Activated CD4-positive, alpha-beta T cell treated with anti-CD3 and anti-CD28 coated beads, Interleukin-2, amount 50 U/mL, for 16 hours (primary cell): ENCODE results near the gene TLR8.
"Not testable (repeated sequence)": the region's sequence is repeated elsewhere in the genome, so short reads cannot be mapped to it uniquely, and the experiment has no call there.

Source experiments
- DNase-seq: peaks from one replicate; pipeline ENCODE4 v3.0.0-alpha.2; 2020

TLR8 gene

DNA sequence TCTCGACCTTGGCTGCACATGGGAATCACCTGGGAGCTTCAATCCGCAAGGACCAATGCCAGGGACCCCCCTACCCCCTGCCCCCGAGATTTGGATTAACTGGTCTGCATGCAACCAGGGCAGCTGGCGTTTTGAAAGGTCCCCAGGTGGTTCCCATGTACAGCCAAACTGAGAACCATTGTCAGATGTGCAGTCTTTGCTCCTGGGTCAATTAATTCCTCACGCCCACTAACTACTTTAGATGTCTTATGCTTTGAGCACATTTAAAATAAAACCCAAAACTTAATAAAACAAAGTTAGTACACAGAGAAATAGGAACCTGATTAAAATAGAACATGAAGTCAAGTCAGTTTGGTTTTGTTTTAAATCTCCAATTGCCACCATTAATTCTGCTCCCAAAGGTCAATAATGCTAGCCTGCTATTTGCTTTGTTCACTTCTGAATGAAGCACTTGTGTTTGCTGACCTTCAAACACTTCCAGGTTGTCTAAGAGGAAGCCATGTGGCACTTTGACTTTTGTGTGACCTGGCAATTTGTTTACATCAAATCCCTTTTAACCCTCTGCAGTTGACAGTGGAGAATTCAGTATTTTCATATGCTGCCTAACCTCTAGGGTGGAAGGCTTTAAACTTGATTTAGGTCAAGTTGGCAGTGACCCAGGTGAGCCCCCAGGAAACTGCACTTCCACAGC lies 41.3 kb downstream of the TLR8 start:
- DNase-seq, result no peak

DNA sequence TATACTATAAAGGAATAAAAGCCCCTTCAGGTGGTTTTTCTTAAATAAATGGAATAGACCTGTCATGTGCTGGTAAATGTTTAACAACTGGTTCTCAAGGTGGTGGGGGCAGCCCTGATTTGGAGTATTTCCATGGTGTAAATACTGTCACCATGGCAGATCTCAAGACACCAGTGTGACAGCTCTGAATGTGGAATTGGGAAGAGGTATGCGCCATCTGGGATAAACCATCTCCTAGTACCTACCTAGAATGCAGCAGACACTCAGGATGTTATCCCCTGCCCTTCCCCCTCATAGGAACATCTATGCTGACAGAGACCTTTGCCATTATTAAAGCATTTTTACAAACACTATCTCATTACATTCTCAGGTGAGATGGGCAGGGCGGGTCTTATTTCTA lies 42.1 kb downstream of the TLR8 start:
- no peak for DNase-seq

DNA sequence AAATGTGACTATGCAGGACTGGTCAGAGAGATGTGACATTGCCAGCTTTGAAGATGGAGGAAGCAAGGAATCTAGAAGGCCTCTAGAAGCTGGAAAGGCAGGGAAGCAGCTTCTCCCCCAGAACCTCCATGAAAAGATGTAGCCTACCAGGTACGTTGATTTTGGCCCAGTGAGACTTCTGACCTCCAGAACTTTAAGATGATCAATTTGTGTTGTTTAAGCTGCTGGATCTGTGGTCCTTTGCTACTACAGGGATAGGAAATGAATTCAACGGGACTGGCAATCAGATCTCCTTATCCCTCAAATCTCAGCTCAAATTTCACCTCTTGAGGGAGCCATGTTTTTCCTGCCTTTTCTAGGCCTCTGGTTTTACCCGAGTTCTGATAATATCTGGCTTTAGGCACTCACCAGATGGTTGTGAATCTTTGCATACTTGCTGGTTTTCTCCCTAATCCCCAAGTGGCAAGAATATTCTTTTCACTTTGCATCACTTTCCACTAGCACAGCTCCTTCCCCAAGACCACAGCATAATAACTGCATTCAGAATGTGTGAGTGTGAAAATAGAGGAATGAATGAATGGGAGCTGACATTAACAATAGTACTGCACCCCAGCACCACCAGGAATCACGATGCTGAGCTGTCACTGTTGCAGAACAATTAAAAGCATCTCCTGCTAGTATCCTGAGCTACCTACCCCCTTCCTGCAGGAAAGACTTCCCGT lies 42.9 kb downstream of the TLR8 start:
- no peak for DNase-seq

DNA sequence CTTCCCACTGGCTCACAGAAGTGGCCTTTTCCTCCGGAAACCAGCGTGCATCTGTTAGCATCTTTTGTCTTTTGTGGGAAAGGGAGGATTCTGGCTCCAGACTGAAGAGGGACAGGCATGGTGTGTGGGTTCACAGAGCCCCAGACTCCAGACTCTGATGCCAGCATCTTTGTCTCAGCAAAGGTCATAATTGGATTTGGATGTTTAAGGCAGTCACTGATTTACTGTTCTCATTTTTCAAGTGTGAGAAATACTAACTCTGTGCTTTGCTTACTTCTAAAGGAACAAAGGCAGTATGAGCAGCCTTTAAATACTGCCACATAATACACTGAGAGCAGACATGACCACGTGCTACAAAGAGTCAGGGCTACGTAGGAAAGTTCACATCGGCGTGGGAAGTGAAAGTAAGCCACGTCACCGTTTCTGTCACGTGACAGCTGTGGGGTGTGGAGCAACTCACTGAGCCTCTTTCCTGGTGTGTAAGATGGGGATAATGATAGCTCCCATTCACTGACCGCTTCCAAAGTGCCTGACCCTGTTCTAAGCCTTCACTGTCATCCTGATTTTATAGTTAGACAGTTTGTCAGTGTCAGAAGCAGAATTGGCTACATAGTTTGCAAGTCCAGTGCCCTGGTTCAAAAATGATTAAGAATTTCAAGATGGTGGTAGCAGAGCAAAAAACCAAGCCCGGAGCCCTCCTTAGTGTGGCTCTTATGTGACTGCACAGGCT lies 43.7 kb downstream of the TLR8 start:
- DNase-seq, result peak; percentile 92

DNA sequence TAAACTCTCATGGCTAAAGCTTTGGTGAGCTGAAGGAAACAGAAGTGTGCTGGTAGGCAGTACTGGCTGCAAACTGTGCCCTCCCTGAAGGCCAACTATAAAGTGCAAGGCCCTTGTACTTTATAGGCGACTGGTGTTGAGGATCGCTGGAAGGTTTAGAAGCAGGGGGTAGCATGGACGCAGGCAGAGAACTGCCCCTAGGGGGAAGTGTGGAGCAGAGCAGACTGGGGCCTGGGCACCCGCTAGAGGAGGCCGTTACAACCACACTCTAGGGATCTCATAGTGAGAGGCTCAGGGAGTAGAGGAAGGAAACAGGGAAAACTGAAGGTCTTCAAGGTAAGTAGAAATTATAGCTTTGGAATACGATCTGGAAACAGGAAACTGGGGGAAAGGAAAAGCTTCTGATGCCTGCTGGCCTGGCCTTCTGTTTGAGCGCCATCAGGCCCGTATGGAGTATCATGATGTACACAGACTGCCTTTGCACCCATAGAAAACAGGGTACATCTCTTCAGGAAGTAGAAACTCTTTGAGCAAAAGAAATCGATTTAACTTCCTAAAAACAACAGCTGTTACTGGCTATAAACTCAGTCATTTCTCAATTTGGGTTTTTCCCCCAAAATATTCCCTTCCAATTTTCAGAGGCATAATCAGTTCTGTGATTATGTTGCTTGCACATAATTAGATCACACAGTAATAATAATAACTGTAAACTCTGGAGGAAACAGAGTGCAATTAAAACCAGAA lies 44.6 kb downstream of the TLR8 start:
- peak; percentile 86 for DNase-seq

DNA sequence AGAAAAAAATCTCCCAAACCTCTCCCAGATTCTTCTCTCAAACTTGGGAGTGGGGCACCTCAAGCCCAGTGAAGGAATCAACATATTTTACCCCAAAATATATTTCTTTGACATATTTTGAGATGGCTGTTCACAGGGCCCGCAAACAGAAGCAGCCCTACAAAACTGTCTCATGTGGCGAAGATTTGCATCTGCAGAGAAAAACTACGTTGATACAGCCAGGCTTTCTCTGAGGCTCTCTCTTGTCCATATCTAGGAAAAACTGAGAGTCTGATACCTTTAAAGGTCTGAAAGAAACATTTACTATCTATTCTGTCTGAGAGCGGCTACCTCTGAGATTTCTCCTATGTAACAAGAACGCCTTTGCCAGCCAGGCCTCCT lies 45.2 kb downstream of the TLR8 start:
- no peak for DNase-seq

DNA sequence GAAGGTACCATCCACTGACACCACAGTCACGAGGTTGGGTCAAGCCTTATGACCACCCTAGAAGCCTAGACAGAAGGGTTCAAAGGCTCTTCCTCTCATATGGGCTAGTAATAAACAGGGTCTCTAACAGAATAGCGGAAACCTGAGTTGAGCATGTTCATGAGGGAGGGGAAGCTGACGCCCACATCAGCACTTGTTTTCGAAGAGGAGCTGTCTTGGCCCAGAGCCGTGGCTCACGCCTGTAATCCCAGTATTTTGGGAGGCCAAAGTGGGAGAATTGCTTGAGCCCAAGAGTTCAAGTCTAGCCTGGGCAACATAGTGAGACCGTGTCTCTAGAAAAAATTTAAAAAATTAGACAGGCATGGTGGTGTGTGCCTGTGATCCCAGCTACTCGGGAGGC lies 47.0 kb downstream of the TLR8 start:
- no peak for DNase-seq

DNA sequence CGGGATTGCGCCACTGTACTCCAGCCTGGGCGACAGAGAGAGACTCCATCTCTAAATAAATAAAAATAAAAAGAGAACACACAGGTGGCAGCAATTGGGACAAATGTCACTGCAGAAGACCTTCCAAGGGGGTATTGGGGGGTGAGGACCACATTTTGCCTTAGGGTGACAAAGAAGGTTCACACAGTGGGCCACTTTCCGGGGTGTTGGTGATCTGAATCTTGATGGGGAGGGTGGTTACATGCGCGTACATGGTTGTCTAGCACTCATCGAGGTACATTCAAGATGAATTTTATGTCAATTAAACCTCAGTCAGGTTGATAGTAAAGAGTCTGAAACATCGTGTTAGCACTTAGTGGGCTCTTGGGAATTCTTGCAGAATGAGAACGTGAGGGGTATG lies 48.0 kb downstream of the TLR8 start:
- no peak for DNase-seq

DNA sequence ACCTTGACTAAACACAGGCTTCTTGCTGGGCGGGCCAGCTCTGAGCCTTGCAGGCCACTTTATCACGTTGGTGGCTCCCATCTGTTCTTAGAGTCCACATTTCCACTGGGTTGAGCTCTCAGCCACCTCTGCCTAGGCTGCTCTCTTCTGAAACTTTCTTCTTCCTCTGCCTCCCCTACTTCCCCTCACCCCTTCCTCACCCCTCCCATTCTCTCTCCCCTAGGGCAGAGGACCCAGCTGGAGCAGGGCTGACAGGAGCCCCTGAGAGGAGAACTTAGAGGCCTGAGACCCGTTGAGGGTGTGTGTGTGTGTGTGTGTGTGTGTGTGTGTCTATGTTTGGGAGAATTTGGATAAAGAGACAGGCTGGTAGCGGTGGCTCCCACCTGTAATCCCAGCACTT lies 48.6 kb downstream of the TLR8 start:
- no peak for DNase-seq

DNA sequence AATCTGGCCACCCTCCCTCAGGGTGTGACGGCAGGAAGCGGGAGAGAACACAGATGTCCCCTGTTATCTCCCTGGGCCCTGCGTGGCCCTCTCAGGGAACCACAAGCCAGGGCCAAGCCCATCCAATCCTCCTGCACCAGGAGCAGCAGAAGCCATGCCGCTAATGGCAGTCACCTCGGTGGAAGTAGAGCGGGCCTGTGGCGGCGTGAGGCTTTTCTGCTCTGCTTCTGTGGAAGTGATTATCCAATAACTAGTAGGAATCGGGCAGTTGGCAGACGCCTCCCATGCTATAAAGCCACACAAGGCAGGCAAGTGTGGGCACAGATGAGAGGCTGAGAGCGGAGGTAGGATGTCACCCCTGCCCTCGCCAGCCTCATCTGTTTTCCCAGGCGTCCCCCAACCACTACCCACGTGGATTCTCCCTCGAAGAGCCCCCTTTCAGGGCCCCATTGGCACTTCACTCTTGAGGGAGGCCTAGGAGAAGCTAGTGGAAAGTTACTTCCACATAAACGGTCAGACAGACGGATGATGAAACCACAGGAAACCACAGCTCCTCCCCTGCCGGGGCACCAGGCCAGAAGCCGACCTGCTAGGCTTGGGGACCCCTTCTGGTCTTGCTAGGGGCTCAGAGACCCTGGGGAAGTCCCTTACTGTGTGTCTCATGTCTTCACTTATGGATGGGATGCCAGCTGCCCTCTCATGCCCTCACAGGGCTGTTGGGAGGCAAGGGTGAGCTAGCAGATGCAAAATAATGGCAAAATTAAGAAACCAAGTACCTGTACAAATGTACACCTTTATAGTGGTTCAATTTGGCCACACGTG lies 49.7 kb downstream of the TLR8 start:
- peak; percentile 87 for DNase-seq

DNA sequence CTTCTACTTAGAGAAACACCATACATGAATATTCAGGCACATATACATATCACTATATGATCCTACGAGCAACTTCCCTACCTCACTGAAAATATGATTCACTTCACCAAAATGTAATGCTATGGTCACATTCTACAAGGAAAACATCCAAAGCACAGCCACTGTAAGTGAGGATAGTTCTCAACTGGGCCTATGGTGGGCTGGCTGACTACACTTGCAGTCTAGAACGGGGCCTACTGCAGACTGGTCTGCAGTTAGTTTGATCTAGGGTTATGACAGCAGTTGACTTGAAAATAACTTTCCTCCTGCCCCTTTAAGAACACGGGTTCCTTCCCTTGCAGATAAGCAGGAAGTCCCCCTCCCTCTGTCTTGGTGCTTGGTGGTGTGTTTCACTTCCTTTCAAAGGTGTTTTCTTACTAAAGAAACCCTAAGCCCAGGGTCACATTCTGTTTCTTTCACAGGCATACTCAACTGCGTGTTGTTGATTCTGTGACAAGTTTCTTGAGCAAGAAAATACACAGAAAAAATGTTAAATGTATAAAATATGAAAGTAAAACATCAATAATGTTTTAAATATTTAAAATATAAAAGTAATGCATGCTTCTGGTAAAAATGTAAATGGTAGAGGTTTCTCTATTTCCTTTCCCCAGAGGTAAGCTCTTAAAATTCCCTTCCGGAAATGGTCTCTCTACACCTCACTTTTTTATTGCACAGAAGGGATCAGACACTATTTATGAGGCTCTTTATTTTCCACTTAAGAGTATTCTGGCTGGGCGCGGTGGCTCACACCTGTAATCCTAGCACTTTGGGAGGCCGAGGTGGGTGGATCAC lies 50.5 kb downstream of the TLR8 start:
- peak; percentile 91 for DNase-seq

DNA sequence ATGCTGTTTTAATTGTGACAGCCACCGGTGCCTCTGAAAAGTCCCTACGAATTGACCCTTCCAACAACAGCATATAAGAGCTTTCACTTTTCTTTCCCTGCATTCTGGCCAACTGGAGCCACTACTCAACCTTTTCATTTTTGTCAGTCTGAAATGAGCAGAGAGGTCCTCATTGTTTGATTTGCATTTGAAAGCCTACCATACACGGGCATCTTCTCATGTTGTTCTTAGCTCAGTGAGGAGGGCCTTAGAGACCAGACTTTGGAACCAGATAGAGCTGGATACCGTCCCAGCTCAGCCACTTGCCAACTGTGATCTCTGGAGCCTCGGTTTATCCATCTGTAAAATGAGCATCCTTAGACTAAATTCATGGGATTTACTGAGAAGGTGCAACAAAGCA lies 51.6 kb downstream of the TLR8 start:
- DNase-seq, result no peak

DNA sequence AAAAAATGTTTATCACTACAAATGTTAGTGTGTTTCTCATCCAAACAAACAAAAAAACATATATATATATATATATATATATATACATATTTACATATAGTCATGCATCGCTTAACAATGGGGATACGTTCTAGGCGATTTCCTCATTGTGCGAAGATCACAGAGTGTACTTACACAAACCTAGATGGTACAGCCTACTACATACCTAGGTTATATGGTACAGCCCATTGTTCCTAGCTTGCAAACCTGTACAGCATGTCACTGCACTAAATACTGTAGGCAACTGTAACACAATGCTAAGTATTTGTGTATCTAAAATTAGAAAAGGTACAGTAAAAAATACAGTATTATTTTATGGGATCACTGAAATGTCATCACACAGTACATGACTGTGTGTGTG lies 52.0 kb downstream of the TLR8 start:
- no peak for DNase-seq

DNA sequence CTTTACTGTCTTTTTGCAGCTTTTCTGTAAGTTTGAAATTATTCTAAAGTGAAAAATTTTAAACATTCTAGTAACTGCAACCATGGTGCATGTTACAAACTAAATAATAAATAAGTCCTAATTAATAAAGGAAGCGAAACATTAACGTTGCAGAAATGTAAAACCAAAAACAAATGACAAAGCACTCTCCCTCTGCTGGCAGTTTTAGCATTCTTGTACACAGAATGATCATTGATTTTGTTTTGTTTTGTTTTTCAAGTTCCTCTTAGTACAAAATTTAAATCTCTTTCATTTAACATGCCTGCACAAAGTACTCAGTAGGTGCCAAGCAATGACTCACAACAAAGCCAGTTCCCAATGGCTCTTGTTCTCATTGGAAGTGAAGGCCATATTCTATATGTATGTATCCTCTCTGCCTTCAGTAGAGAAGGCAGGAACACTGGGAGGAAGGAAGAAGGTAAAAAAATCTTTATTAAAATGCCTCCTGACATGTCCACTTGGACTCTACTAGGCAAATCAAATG lies 54.8 kb downstream of the TLR8 start:
- no peak for DNase-seq

DNA sequence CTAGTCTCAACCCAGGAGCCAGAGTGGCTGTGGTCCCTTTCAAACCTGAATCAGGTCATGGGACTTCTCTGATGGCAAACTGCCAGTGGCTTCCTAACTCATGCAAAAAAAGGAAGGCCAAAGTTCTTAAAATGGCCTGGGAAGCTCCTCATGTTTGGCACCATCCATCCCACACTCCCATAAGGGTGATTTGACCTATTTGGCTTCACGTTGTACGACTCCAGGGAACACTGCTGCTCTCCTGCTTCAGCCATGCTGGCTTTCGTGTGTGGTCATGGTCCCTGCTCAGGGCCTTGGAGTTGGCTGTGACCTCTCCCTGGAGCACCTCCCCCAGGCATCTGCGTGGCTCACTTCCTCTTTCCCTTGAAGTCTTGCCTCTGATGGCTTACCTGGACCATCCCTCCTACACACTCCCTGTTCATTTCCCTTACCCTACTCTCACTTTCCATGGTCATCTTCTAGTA lies 55.7 kb downstream of the TLR8 start:
- no peak for DNase-seq

DNA sequence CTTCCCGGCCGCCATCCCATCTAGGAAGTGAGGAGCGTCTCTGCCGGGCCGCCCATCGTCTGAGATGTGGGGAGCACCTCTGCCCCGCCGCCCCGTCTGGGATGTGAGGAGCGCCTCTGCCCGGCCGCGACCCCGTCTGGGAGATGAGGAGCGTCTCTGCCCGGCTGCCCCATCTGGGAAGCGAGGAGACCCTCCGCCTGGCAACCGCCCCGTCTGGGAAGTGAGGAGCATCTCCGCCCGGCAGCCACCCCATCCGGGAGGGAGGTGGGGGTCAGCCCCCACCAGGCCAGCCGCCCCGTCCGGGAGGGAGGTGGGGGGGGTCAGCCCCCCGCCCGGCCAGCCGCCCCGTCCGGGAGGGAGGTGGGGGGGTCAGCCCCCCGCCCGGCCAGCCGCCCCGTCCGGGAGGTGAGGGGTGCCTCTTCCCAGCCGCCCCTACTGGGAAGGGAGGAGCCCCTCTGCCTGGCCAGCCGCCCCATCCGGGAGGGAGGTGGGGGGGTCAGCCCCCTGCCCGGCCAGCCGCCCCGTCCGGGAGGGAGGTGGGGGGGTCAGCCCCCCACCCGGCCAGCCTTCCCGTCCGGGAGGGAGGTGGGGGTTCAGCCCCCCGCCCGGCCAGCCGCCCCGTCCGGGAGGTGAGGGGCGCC lies 56.9 kb downstream of the TLR8 start:
- DNase-seq, result not testable (repeated sequence)

DNA sequence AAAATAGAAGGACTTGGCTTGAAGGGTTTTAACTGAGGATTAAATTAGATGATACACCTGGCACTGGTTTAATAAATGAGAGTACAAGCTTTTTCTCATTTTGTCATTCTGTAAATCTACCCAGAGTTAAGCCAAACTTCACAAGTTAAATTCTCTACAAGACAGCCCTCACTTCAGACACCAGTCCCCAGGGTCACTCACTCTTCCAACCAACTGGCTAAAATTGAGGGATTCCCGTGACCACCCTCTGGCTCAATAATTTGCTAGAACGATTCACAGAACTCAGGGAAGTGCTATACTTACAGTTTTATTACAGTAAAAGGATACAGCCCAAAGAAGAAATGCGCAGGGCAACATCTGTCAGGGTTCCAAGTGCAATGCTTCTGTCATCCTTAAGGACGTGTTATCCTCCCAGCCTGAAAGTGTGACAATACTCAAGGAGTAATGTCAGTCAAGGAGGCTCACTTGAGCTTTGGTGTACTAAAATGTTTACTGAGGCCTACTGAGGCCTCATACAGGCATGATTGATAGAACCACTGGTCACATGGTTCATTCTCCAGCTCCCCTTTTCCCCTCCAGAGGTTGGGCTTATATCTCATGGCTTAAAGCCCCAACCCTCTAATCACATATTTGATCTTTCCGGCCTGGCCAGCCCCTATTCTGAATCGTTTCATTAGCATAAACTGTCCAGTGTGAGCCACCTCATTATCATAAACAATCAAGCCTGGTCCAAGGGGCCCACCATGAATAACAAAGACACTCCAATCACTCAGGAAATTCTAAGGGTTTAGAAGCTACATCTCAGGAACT lies 58.9 kb downstream of the TLR8 start:
- no peak for DNase-seq

DNA sequence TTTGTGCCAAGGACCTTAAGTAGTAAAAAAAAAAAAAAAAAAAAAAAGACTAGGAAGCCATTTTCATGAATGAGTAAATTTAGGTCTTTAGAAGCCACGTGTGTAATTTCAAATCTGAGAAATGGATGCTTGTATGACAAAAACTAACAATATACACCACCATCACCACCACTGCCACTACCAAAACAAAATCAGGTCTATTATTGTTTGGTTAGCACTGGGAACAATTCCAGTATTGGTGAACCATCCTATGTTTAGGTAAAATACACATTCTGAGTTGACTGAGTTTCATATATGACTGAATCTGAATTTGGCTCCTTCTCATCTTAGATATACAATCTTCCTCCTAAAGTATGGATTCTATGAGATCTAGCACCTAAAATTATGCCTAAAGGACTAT lies 59.7 kb downstream of the TLR8 start:
- no peak for DNase-seq

DNA sequence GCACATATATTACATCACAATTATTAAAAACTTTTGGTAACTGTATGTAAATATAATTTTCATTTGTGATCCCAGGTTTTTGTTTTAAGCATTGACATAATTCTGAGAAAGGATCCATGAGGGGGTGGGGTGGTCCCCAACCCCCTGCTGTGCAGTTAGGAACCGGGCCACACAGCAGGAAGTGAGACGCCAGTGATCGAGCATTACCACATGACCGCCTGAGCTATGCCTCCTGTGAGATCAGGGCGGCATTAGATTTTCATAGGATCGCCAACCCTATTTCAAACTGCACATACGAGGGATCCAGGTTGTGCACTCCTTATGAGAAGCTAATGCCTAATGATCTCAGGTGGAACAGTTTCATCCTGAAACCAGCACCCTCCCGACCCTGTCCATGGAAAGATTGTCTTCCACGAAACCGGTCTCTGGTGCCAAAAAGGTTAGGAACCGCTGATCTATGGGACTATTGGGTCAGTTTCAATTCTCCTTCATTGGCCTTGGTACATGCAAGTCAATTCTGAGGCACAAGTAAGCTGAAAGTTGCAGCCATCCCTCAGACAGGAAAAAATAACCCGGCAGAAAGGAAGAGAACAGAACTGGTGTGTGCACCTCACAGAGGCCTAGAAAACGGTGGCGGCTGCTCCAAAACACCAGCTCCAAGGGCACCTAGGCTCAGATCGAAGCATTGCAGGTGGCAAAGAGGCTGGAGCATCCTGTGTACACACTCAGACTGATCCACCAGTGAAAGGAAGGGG lies 61.5 kb downstream of the TLR8 start:
- no peak for DNase-seq
